ENCODE measurements around the gene TGFB3.

GRCh38 chr14:75969891-75970290, 11.9 kb downstream of the TGFB3 start:
- no peak for TF ChIP-seq POLR2A (IDR thresholded peaks at IDR 0.05; ENCODE audit: low read depth, low read length)
- no peak for TF ChIP-seq CTCF (IDR thresholded peaks at IDR 0.05; ENCODE audit: extremely low read depth in 1 of 2, insufficient read depth in 1 of 2, low read depth in 1 of 2, low read length in 2 of 2)
- TF ChIP-seq POLR2AphosphoS5 (IDR thresholded peaks at IDR 0.05; ENCODE audit: insufficient read depth, low read depth, low read length) = no peak
- TF ChIP-seq EZH2 (IDR thresholded peaks at IDR 0.05; ENCODE audit: borderline replicate concordance, low read depth, low read length, severe bottlenecking) = no peak
- TF ChIP-seq MYC (IDR thresholded peaks at IDR 0.05; ENCODE audit: low read depth, low read length) = no peak
- TF ChIP-seq MAX (IDR thresholded peaks at IDR 0.05; ENCODE audit: insufficient read depth, insufficient read length) = no peak
- TF ChIP-seq FOS (IDR thresholded peaks at IDR 0.05; ENCODE audit: borderline replicate concordance, insufficient read depth, low read length) = no peak
